Measurements from ENCODE around the gene UBE2M. TPM values are rescaled to one million over a fixed set of nuclear protein-coding genes. Genes with fewer than 3 reads are reported as not detected.
"Not testable (repeated sequence)": the region's sequence is repeated elsewhere in the genome, so short reads cannot be mapped to it uniquely, and the experiment has no call there.

Gene UBE2M
- total RNA-seq, 1 donor from 2014 or later, result 144 TPM

- no peak for ATAC-seq
Measured at GRCh38 chr19:58546019-58546530, 12.3 kb downstream of the UBE2M start.

GRCh38 chr19:58545286-58546018, 13.0 kb downstream of the UBE2M start:
- DNase-seq, result no peak
- intact Hi-C loops (cut with micrococcal nuclease), result no loop called here
- no peak for ATAC-seq

More at GRCh38 chr19:58546019-58546530, 12.3 kb downstream of the UBE2M start:
- no peak for DNase-seq
- intact Hi-C loops (cut with micrococcal nuclease), result no loop called here

- intact Hi-C loops (cut with micrococcal nuclease), result no loop called here
- DNase-seq (no peak), ATAC-seq (peak; percentile 17)
Measured at GRCh38 chr19:58544591-58545285, 13.7 kb downstream of the UBE2M start.

GRCh38 chr19:58543826-58544590, 14.4 kb downstream of the UBE2M start, which contains the start of gene TRIM28:
Gene TRIM28, plus strand, starts transcription at chr19:58544064. Its CDS starts 694 bp downstream, at chr19:58544758.
- intact Hi-C loops (cut with micrococcal nuclease), result no loop called here
- DNase-seq (peak; percentile 99), ATAC-seq (peak; percentile 96)

GRCh38 chr19:58542641-58543372, 15.6 kb downstream of the UBE2M start:
- ATAC-seq; DNase-seq; intact Hi-C loops (cut with micrococcal nuclease): not testable (repeated sequence)

- DNase-seq; ATAC-seq; intact Hi-C loops (cut with micrococcal nuclease): not testable (repeated sequence)
Measured at GRCh38 chr19:58539169-58539559, 19.2 kb downstream of the UBE2M start.

- no peak for DNase-seq
- intact Hi-C loops (cut with micrococcal nuclease), result no loop called here
- ATAC-seq, result peak; percentile 68
Measured at GRCh38 chr19:58538257-58539168, 19.9 kb downstream of the UBE2M start.

GRCh38 chr19:58536852-58537798, 21.3 kb downstream of the UBE2M start:
- ATAC-seq, result no peak
- DNase-seq, result no peak
- intact Hi-C loops (cut with micrococcal nuclease), result no loop called here

- intact Hi-C loops (cut with micrococcal nuclease), result no loop called here
- ATAC-seq (no peak), DNase-seq (no peak)
Measured at GRCh38 chr19:58535857-58536256, 22.6 kb downstream of the UBE2M start.

- ATAC-seq (no peak), DNase-seq (no peak)
- intact Hi-C loops (cut with micrococcal nuclease), result no loop called here
Measured at GRCh38 chr19:58531034-58531840, 27.2 kb downstream of the UBE2M start.

GRCh38 chr19:58529405-58529804, 29.0 kb downstream of the UBE2M start:
- DNase-seq (no peak), ATAC-seq (no peak)
- intact Hi-C loops (cut with micrococcal nuclease), result no loop called here

- DNase-seq (no peak), ATAC-seq (no peak)
- intact Hi-C loops (cut with micrococcal nuclease), result no loop called here
Measured at GRCh38 chr19:58522709-58523108, 35.7 kb downstream of the UBE2M start.

GRCh38 chr19:58521651-58522050, 36.8 kb downstream of the UBE2M start:
- no peak for DNase-seq
- intact Hi-C loops (cut with micrococcal nuclease), result no loop called here
- no peak for ATAC-seq

- DNase-seq (no peak), ATAC-seq (no peak)
- intact Hi-C loops (cut with micrococcal nuclease), result no loop called here
Measured at GRCh38 chr19:58520257-58520599, 38.2 kb downstream of the UBE2M start.

- DNase-seq, result peak; percentile 93
- intact Hi-C loops (cut with micrococcal nuclease), result no loop called here
- ATAC-seq, result peak; percentile 90
Measured at GRCh38 chr19:58519355-58520256, 38.8 kb downstream of the UBE2M start, which contains the start of gene ZBTB45. Gene ZBTB45, minus strand, starts transcription at chr19:58519810. Its CDS starts 2,137 bp downstream, at chr19:58517673.

All from left ventricle myocardium superior (tissue), 1 donor.